ENCODE measurements around the gene MGAT4B. TPM values are rescaled to one million over a fixed set of nuclear protein-coding genes. Genes with fewer than 3 reads are reported as not detected.

The MGAT4B gene
- total RNA-seq, 1 experiment from 2014 or later, result 148 TPM

- no peak for TF ChIP-seq CTCF (IDR thresholded peaks at IDR 0.05 in 2 of 3, conservative IDR thresholded peaks at IDR 0.05 in 1 of 3; ENCODE audit: borderline replicate concordance in 1 of 3, insufficient read depth in 1 of 3, low read depth in 2 of 3, low read length in 2 of 3)
- no peak for TF ChIP-seq SRF (IDR thresholded peaks at IDR 0.05; ENCODE audit: low read depth)
- no peak for TF ChIP-seq ZNF274 (IDR thresholded peaks at IDR 0.05; ENCODE audit: low read depth, low read length)
- TF ChIP-seq EGR1 (IDR thresholded peaks at IDR 0.05; ENCODE audit: low read depth), result no peak
- no peak for TF ChIP-seq ZFX (IDR thresholded peaks at IDR 0.05)
Observed at GRCh38 chr5:179755022-179755421, 51.6 kb downstream of the MGAT4B start (continued).

GRCh38 chr5:179753971-179754370 is 52.7 kb downstream of the MGAT4B start:
- H3K4me1 ChIP-seq (ENCODE audit: control insufficient read depth in 1 of 2, insufficient read depth in 2 of 2, low read length in 2 of 2), result peaks cover 0 to 1% of the 10 kb centered on the region in 2 experiments; a peak in 1 of 4 replicates
- H3K9me3 ChIP-seq (ENCODE audit: control insufficient read depth in 1 of 2, insufficient read depth in 1 of 2, low read depth in 1 of 2, low read length in 2 of 2), result no peaks in the 10 kb centered on the region
- H3K36me3 ChIP-seq (ENCODE audit: control insufficient read depth in 1 of 2, insufficient read depth in 2 of 2, low read length in 2 of 2), result no peaks in the 10 kb centered on the region; a peak in 2 of 4 replicates
- DNase-seq (ENCODE audit: low read depth, low spot score) (no peak), ATAC-seq (no peak)
- intact Hi-C loops (cut with micrococcal nuclease), result no loop called here
- H3K4me2 ChIP-seq (ENCODE audit: low read length), result no peak overlapping the region
- BruUV-seq (replicated peaks), result no TSS peak
- peaks cover 9% of the 10 kb centered on the region; the same call in 1 of the 2 replicates for H4K20me1 ChIP-seq (ENCODE audit: insufficient read depth)
- no peak overlapping the region for H3K4me3 ChIP-seq (replicated peaks in 1 of 2; ENCODE audit: low read depth in 1 of 2, low read length in 2 of 2)
- POLR2A ChIA-PET, result no interaction called here
- CTCF ChIA-PET, result interaction anchor here (1.1 kb wide), 1 partner anchor 9 kb away, joined by 3 read pairs; no protein-coding TSS in a partner anchor
- no peaks in the 10 kb centered on the region for H3K27me3 ChIP-seq (ENCODE audit: insufficient read depth, low read length)
- no peaks in the 10 kb centered on the region for H3K9me2 ChIP-seq (ENCODE audit: insufficient read depth)
- RAD21 ChIA-PET (ENCODE audit: low non-redundant PET in 1 of 2, low total read pairs in 2 of 2, uncharacterized antibody in 2 of 2, unreplicated experiment in 2 of 2), result no interaction called here
- no peak overlapping the region for H3K9ac ChIP-seq (ENCODE audit: low read length)
- peaks cover 76% of the 10 kb centered on the region for H3K79me2 ChIP-seq (ENCODE audit: insufficient read depth, low read length)
- no peak overlapping the region for H2AFZ ChIP-seq (ENCODE audit: low read depth, low read length, poor library complexity, severe bottlenecking)
- no peak overlapping the region for H3K27ac ChIP-seq (ENCODE audit: low read depth, low read length)
- TF ChIP-seq EZH2 (IDR thresholded peaks at IDR 0.05) (no peak), ATF3 (IDR thresholded peaks at IDR 0.05) (no peak), FOSL1 (IDR thresholded peaks at IDR 0.05; ENCODE audit: low read depth) (no peak), SRF (IDR thresholded peaks at IDR 0.05; ENCODE audit: low read depth) (no peak), MAX (IDR thresholded peaks at IDR 0.05) (no peak), ZBTB33 (IDR thresholded peaks at IDR 0.05; ENCODE audit: extremely low read depth, insufficient replicate concordance, low read length) (no peak)

All from HCT116 (cell line).